Measurements from ENCODE around the gene PCGF5. TPM values are rescaled to one million over a fixed set of nuclear protein-coding genes. Genes with fewer than 3 reads are reported as not detected.

The PCGF5 gene
- polyA plus RNA-seq, 1 of the 3 experiments (the other 2 are of a cell fraction), result 14.5 TPM

- DNase-seq, result no peak
- POLR2A ChIA-PET, result no interaction called here
These were observed 68.8 kb downstream of the PCGF5 start for GRCh38 chr10:91289305-91289704.

More at GRCh38 chr10:91289305-91289704, 68.8 kb downstream of the PCGF5 start:
- TF ChIP-seq PBX3 (IDR thresholded peaks at IDR 0.05) (no peak), FOXM1 (IDR thresholded peaks at IDR 0.05; ENCODE audit: low read depth) (no peak), IRF3 (IDR thresholded peaks at IDR 0.05; ENCODE audit: low read depth, low read length) (no peak), ZBTB33 (IDR thresholded peaks at IDR 0.05; ENCODE audit: borderline replicate concordance, low read depth) (no peak), ELF1 (IDR thresholded peaks at IDR 0.05) (no peak), FOXJ3 (CRISPR knock-in tag; IDR thresholded peaks at IDR 0.05) (no peak), RCOR1 (IDR thresholded peaks at IDR 0.05; ENCODE audit: low read length) (no peak), CTCF (IDR thresholded peaks at IDR 0.05) (no peak), CHD2 (IDR thresholded peaks at IDR 0.05; ENCODE audit: low read length, partially characterized antibody) (no peak), SMC3 (IDR thresholded peaks at IDR 0.05; ENCODE audit: low read depth, low read length) (no peak), MXI1 (IDR thresholded peaks at IDR 0.05; ENCODE audit: low read depth, low read length) (no peak), USF1 (IDR thresholded peaks at IDR 0.05; ENCODE audit: borderline replicate concordance, low read depth) (no peak), NRF1 (IDR thresholded peaks at IDR 0.05; ENCODE audit: low read depth, low read length) (no peak), RFX5 (IDR thresholded peaks at IDR 0.05; ENCODE audit: low read length) (no peak), EP300 (IDR thresholded peaks at IDR 0.05; ENCODE audit: borderline replicate concordance in 1 of 2, low read depth in 1 of 2, low read length in 1 of 2) (no peak), RAD21 (IDR thresholded peaks at IDR 0.05; ENCODE audit: low read length) (no peak), JUND (IDR thresholded peaks at IDR 0.05) (no peak), TAF1 (IDR thresholded peaks at IDR 0.05; ENCODE audit: borderline replicate concordance, low read depth, low read length) (no peak), EZH2phosphoT487 (IDR thresholded peaks at IDR 0.05; ENCODE audit: borderline replicate concordance, low read depth) (no peak)
- H2AFZ ChIP-seq (ENCODE audit: low read depth), result no peak overlapping the region
- no peaks in the 10 kb centered on the region for H3K27me3 ChIP-seq (ENCODE audit: insufficient read depth)
- H3F3A ChIP-seq (replicated peaks; ENCODE audit: insufficient read depth), result no peaks in the 10 kb centered on the region
- H3K79me2 ChIP-seq (ENCODE audit: insufficient read depth), result no peaks in the 10 kb centered on the region
- H3K4me1 ChIP-seq (ENCODE audit: control insufficient read depth in 1 of 2, insufficient read depth in 2 of 2, low read depth in 1 of 2, low read length in 1 of 2), result peaks cover 0 to 6% of the 10 kb centered on the region in 2 experiments; a peak in 3 of 4 replicates
- WGBS (ENCODE audit: low lambda C conversion rate), result 95% methylated on average over 1 of the region's 1 CpG
- H3K4me2 ChIP-seq, result no peak overlapping the region
- no peaks in the 10 kb centered on the region for H3K9me3 ChIP-seq
- H3K27ac ChIP-seq (ENCODE audit: low read depth in 2 of 2, low read length in 1 of 2), result no peak overlapping the region
- H3K4me3 ChIP-seq (ENCODE audit: low read depth in 2 of 2, low read length in 1 of 2), result no peak overlapping the region
- H4K20me1 ChIP-seq (ENCODE audit: insufficient read depth), result no peaks in the 10 kb centered on the region
- no peaks in the 10 kb centered on the region for H3K9me2 ChIP-seq
- H3K9ac ChIP-seq, result no peak overlapping the region
- CTCF ChIA-PET, result interaction anchor here (1.0 to 8.2 kb wide), 3 partner anchors 9 to 624 kb away, joined by 3 to 71 read pairs (median 3); no protein-coding TSS in a partner anchor
- H3K36me3 ChIP-seq (replicated peaks in 1 of 2; ENCODE audit: control insufficient read depth in 1 of 2, insufficient read depth in 2 of 2, low read length in 1 of 2), result no peaks in the 10 kb centered on the region
